ENCODE results near the gene SPINK4. TPM values are rescaled to one million over a fixed set of nuclear protein-coding genes. Genes with fewer than 3 reads are reported as not detected.

SPINK4 gene
- total RNA-seq, 1 donor from 2014 or later = not detected

DNA sequence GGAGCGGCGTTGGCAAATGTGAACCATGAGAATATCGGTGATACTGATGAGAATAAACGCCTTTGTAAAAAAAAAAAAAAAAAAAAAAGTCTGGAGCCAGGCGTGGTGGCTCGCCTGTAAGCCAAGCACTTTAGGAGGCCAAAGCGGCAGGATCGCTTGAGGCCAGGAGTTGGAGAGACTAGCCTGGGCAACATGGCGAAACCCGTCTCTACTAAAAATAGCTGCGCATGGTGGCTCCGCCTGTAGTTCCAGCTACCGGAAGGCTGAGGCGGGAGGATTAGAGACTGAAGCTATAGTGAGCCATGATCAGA is 49.9 kb downstream of the SPINK4 start:
- H3K9me3 ChIP-seq (ENCODE audit: control insufficient read depth in 3 of 3, low read length in 3 of 3) = no peaks in the 10 kb centered on the region
- H3K9ac ChIP-seq (ENCODE audit: low read depth in 1 of 3, low read length in 3 of 3) = peak overlapping the region; percentile 99 to 100 (median 99)
- peaks cover 3 to 5% (median 3%) of the 10 kb centered on the region in 3 donors for H3K36me3 ChIP-seq (ENCODE audit: control insufficient read depth in 3 of 3, insufficient read depth in 3 of 3, low read length in 3 of 3)
- H3K27ac ChIP-seq (ENCODE audit: low read depth, low read length) = peak overlapping the region; percentile 99
- peak overlapping the region; percentile 96 to 100 (median 98) for H3K4me3 ChIP-seq (ENCODE audit: low read length in 3 of 3)
- H3K27me3 ChIP-seq (ENCODE audit: control insufficient read depth in 3 of 3, insufficient read depth in 3 of 3, low read length in 3 of 3) = no peaks in the 10 kb centered on the region
- H3K4me1 ChIP-seq (ENCODE audit: control insufficient read depth in 3 of 3, insufficient read depth in 3 of 3, low read length in 3 of 3) = peaks cover 28 to 59% (median 32%) of the 10 kb centered on the region in 3 donors

GRCh38 chr9:33290247-33291030 is 50.5 kb downstream of the SPINK4 start, which contains the start of gene NFX1:
Gene NFX1, plus strand, starts transcription at chr9:33290516. Its CDS starts 57 bp downstream, at chr9:33290573.
- peaks cover 30 to 62% (median 32%) of the 10 kb centered on the region in 3 donors for H3K4me1 ChIP-seq (ENCODE audit: control insufficient read depth in 3 of 3, insufficient read depth in 3 of 3, low read length in 3 of 3)
- peak within 1 kb of the TSS; percentile 99 for H3K27ac ChIP-seq (ENCODE audit: low read depth, low read length)
- peak within 1 kb of the TSS; percentile 96 to 100 (median 98) for H3K4me3 ChIP-seq (ENCODE audit: low read length in 3 of 3)
- peak within 1 kb of the TSS; percentile 99 to 100 (median 99) for H3K9ac ChIP-seq (ENCODE audit: low read depth in 1 of 3, low read length in 3 of 3)
- no peaks in the 10 kb centered on the region for H3K27me3 ChIP-seq (ENCODE audit: control insufficient read depth in 3 of 3, insufficient read depth in 3 of 3, low read length in 3 of 3)
- peaks cover 4 to 7% (median 7%) of the 10 kb centered on the region in 3 donors for H3K36me3 ChIP-seq (ENCODE audit: control insufficient read depth in 3 of 3, insufficient read depth in 3 of 3, low read length in 3 of 3)
- H3K9me3 ChIP-seq (ENCODE audit: control insufficient read depth in 3 of 3, low read length in 3 of 3) = no peaks in the 10 kb centered on the region

DNA sequence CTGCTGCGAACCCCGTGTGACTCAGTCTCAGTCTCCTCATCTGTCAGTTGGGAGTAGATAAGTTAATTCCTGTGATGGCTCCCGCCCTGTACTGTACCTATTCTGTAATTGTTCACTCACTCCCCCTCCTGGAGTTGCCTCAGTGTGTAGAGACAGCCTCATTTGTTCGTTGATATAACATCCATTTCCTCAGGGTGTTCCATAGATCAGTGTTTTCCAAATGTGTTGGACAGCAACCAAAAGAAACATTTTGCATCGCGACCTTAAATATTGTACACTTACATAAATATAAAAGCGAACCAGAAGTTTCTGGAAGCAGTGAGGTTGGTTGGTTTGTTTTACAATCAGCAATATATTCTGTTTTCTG is 51.0 kb downstream of the SPINK4 start:
- peak overlapping the region; percentile 99 to 100 (median 99) for H3K9ac ChIP-seq (ENCODE audit: low read depth in 1 of 3, low read length in 3 of 3)
- H3K27me3 ChIP-seq (ENCODE audit: control insufficient read depth in 3 of 3, insufficient read depth in 3 of 3, low read length in 3 of 3) = no peaks in the 10 kb centered on the region
- peaks cover 7 to 10% (median 8%) of the 10 kb centered on the region in 3 donors for H3K36me3 ChIP-seq (ENCODE audit: control insufficient read depth in 3 of 3, insufficient read depth in 3 of 3, low read length in 3 of 3)
- H3K9me3 ChIP-seq (ENCODE audit: control insufficient read depth in 3 of 3, low read length in 3 of 3) = no peaks in the 10 kb centered on the region
- H3K4me3 ChIP-seq (ENCODE audit: low read length in 3 of 3) = peak overlapping the region; percentile 96 to 100 (median 98)
- peaks cover 31 to 62% (median 32%) of the 10 kb centered on the region in 3 donors for H3K4me1 ChIP-seq (ENCODE audit: control insufficient read depth in 3 of 3, insufficient read depth in 3 of 3, low read length in 3 of 3)
- peak overlapping the region; percentile 99 for H3K27ac ChIP-seq (ENCODE audit: low read depth, low read length)

DNA sequence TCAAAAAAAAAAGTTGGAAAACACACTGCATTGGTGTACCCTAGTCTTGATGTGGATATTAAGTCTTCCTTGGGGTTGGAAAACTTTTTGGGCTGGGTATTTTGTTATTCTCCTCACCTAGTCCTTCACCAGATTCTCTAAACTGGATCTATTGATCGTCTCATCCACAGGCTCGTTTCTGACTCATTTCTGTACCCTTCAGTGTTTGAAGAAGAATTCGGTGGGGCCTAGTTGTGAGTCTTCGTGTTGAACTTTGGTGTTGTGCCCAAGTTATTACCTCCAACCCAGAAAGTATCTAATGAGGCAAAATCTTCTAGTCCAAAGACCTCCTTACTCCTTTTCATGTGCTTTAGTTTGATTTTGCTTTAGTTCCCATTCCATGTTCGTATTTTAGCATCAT is 51.9 kb downstream of the SPINK4 start:
- no peaks in the 10 kb centered on the region for H3K27me3 ChIP-seq (ENCODE audit: control insufficient read depth in 3 of 3, insufficient read depth in 3 of 3, low read length in 3 of 3)
- H3K36me3 ChIP-seq (ENCODE audit: control insufficient read depth in 3 of 3, insufficient read depth in 3 of 3, low read length in 3 of 3) = peaks cover 7 to 17% (median 14%) of the 10 kb centered on the region in 3 donors
- peak overlapping the region; percentile 99 for H3K27ac ChIP-seq (ENCODE audit: low read depth, low read length)
- H3K9me3 ChIP-seq (ENCODE audit: control insufficient read depth in 3 of 3, low read length in 3 of 3) = no peaks in the 10 kb centered on the region
- peak overlapping the region in 1 of 3 donors; percentile 26 for H3K4me3 ChIP-seq (ENCODE audit: low read length in 3 of 3)
- no peak overlapping the region for H3K9ac ChIP-seq (ENCODE audit: low read depth in 1 of 3, low read length in 3 of 3)
- peaks cover 30 to 65% (median 38%) of the 10 kb centered on the region in 3 donors for H3K4me1 ChIP-seq (ENCODE audit: control insufficient read depth in 3 of 3, insufficient read depth in 3 of 3, low read length in 3 of 3)

- peak overlapping the region in 1 of 3 donors; percentile 3 for H3K9ac ChIP-seq (ENCODE audit: low read depth in 1 of 3, low read length in 3 of 3)
- no peaks in the 10 kb centered on the region for H3K27me3 ChIP-seq (ENCODE audit: control insufficient read depth in 3 of 3, insufficient read depth in 3 of 3, low read length in 3 of 3)
- peaks cover 41 to 78% (median 51%) of the 10 kb centered on the region in 3 donors for H3K4me1 ChIP-seq (ENCODE audit: control insufficient read depth in 3 of 3, insufficient read depth in 3 of 3, low read length in 3 of 3)
- no peaks in the 10 kb centered on the region for H3K9me3 ChIP-seq (ENCODE audit: control insufficient read depth in 3 of 3, low read length in 3 of 3)
- no peak overlapping the region for H3K4me3 ChIP-seq (ENCODE audit: low read length in 3 of 3)
- H3K36me3 ChIP-seq (ENCODE audit: control insufficient read depth in 3 of 3, insufficient read depth in 3 of 3, low read length in 3 of 3) = peaks cover 16 to 33% (median 25%) of the 10 kb centered on the region in 3 donors
- no peak overlapping the region for H3K27ac ChIP-seq (ENCODE audit: low read depth, low read length)
Measured at GRCh38 chr9:33293782-33294181, 53.8 kb downstream of the SPINK4 start.

GRCh38 chr9:33294670-33295432 is 54.9 kb downstream of the SPINK4 start:
- no peak overlapping the region for H3K4me3 ChIP-seq (ENCODE audit: low read length in 3 of 3)
- H3K27ac ChIP-seq (ENCODE audit: low read depth, low read length) = no peak overlapping the region
- H3K9ac ChIP-seq (ENCODE audit: low read depth in 1 of 3, low read length in 3 of 3) = no peak overlapping the region
- H3K27me3 ChIP-seq (ENCODE audit: control insufficient read depth in 3 of 3, insufficient read depth in 3 of 3, low read length in 3 of 3) = no peaks in the 10 kb centered on the region
- no peaks in the 10 kb centered on the region for H3K9me3 ChIP-seq (ENCODE audit: control insufficient read depth in 3 of 3, low read length in 3 of 3)
- peaks cover 16 to 41% (median 30%) of the 10 kb centered on the region in 3 donors for H3K36me3 ChIP-seq (ENCODE audit: control insufficient read depth in 3 of 3, insufficient read depth in 3 of 3, low read length in 3 of 3)
- H3K4me1 ChIP-seq (ENCODE audit: control insufficient read depth in 3 of 3, insufficient read depth in 3 of 3, low read length in 3 of 3) = peaks cover 43 to 76% (median 51%) of the 10 kb centered on the region in 3 donors

DNA sequence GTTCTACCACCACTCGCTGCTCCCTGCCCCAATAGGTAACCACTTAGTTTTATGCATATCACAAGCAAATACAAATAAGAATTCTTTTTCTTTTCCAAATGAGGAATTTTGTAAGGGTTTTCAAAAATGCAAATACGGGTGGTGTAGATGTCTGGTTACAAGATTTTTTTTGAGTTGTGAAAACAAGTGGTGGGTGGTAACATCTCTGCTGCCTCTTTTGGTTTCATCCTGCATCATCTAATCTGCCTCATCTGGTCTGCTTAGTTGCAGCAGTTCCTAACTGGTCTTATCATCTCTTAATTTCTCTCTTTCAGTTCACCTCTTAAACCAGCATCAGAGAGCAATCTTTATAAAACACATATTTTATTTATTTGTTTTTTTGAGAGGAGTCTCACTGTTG is 55.6 kb downstream of the SPINK4 start:
- H3K4me3 ChIP-seq (ENCODE audit: low read length in 3 of 3) = no peak overlapping the region
- H3K27me3 ChIP-seq (ENCODE audit: control insufficient read depth in 3 of 3, insufficient read depth in 3 of 3, low read length in 3 of 3) = no peaks in the 10 kb centered on the region
- H3K36me3 ChIP-seq (ENCODE audit: control insufficient read depth in 3 of 3, insufficient read depth in 3 of 3, low read length in 3 of 3) = peaks cover 18 to 43% (median 30%) of the 10 kb centered on the region in 3 donors
- no peaks in the 10 kb centered on the region for H3K9me3 ChIP-seq (ENCODE audit: control insufficient read depth in 3 of 3, low read length in 3 of 3)
- H3K4me1 ChIP-seq (ENCODE audit: control insufficient read depth in 3 of 3, insufficient read depth in 3 of 3, low read length in 3 of 3) = peaks cover 47 to 77% (median 51%) of the 10 kb centered on the region in 3 donors
- no peak overlapping the region for H3K9ac ChIP-seq (ENCODE audit: low read depth in 1 of 3, low read length in 3 of 3)
- H3K27ac ChIP-seq (ENCODE audit: low read depth, low read length) = no peak overlapping the region

DNA sequence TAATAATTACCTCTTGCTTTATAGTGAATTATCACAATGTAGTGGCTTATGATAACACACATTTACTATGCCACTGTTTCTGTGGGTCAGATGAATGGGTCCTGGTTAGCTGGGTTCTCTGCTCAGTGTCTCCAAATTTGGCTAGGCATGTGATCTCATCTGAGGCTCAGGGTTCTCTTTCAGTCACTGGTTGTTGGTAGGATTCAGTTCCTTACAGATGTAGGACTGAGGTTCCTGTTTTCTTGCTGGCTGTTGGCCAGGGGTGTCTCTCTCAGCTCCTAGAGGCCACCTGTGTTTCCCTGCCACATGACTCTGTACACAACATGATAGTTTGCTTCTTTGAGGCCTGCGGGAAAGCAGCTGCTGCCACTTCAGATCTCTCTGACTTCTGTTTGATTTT is 57.5 kb downstream of the SPINK4 start:
- H3K4me1 ChIP-seq (ENCODE audit: control insufficient read depth in 3 of 3, insufficient read depth in 3 of 3, low read length in 3 of 3) = peaks cover 36 to 63% (median 47%) of the 10 kb centered on the region in 3 donors

More for the DNA sequence above, 57.5 kb downstream of the SPINK4 start:
- H3K36me3 ChIP-seq (ENCODE audit: control insufficient read depth in 3 of 3, insufficient read depth in 3 of 3, low read length in 3 of 3) = peaks cover 25 to 50% (median 37%) of the 10 kb centered on the region in 3 donors
- no peak overlapping the region for H3K9ac ChIP-seq (ENCODE audit: low read depth in 1 of 3, low read length in 3 of 3)
- peak overlapping the region; percentile 39 for H3K27ac ChIP-seq (ENCODE audit: low read depth, low read length)
- peak overlapping the region in 1 of 3 donors; percentile 3 for H3K4me3 ChIP-seq (ENCODE audit: low read length in 3 of 3)
- H3K27me3 ChIP-seq (ENCODE audit: control insufficient read depth in 3 of 3, insufficient read depth in 3 of 3, low read length in 3 of 3) = no peaks in the 10 kb centered on the region
- H3K9me3 ChIP-seq (ENCODE audit: control insufficient read depth in 3 of 3, low read length in 3 of 3) = no peaks in the 10 kb centered on the region
